B cell (primary cell): ENCODE measurements around the gene SLC25A25. TPM values are rescaled to one million over a fixed set of nuclear protein-coding genes. Genes with fewer than 3 reads are reported as not detected.

ENCODE experiments used
- ATAC-seq: fragments of 200-7000 bp; cut with Tn5 transposase; one replicate; pipeline ENCODE4 v1.10.0; 2021; ENCODE audit warnings: low read depth, mild to moderate bottlenecking, moderate number of reproducible peaks, moderate library complexity
- CTCF ChIA-PET: fragments of 350-600 bp; sonication (Branson Sonifier 250); formaldehyde crosslinking; loops from one replicate; lab custom pipeline; 2021; ENCODE audit warnings: antibody characterized with exemption, inconsistent platforms; lab: Charles Lee
- POLR2A ChIA-PET: fragments of 350-600 bp; sonication (Branson Sonifier 250); formaldehyde crosslinking; loops from one replicate; lab custom pipeline; 2021; ENCODE audit warnings: antibody characterized with exemption; lab: Charles Lee
- DNase-seq: peaks from one replicate; pipeline ENCODE4 v3.0.0; 2013
- H2AFZ ChIP-seq: 2 replicates; pipeline ENCODE4 v1.6.1; 2012; ENCODE audit warnings: mild to moderate bottlenecking, low read depth, low read length; ENCODE audit not compliant: insufficient read depth, poor library complexity, severe bottlenecking
- H3K27ac ChIP-seq, 2 donors: 1 replicate in 1 of 2; 2 replicates in 1 of 2; pipeline ENCODE4 v1.5.1; 2012 to 2013; ENCODE audit warnings: low read length in 2 of 2, mild to moderate bottlenecking in 2 of 2, moderate library complexity in 1 of 2
- H3K27me3 ChIP-seq, 4 experiments: fragments of 200-600 bp in 1 of 4; sonication (generic) in 1 of 4; replicated peaks in 1 of 4; 1 replicate in 2 of 4; 2 replicates in 2 of 4; pipeline versions ENCODE4 v1.6.1 to v1.7.0; 2013 to 2016; ENCODE audit warnings: low read length in 3 of 4, mild to moderate bottlenecking in 2 of 4, mixed read lengths in 1 of 4, moderate library complexity in 1 of 4; ENCODE audit not compliant: insufficient read depth in 4 of 4, control insufficient read depth in 3 of 4; ENCODE audit errors: control extremely low read depth in 1 of 4
- H3K36me3 ChIP-seq, 2 experiments: replicated peaks in 1 of 2; 1 replicate in 1 of 2; 2 replicates in 1 of 2; pipeline versions ENCODE4 v1.6.1 to v1.7.1; 2013; ENCODE audit warnings: low read length in 1 of 2; ENCODE audit not compliant: insufficient read depth in 2 of 2, control insufficient read depth in 1 of 2; ENCODE audit errors: control extremely low read depth in 1 of 2, extremely low read depth in 1 of 2
- H3K4me1 ChIP-seq, 2 donors: fragments of 200-600 bp in 1 of 2; sonication (generic) in 1 of 2; 1 replicate in 1 of 2; 2 replicates in 1 of 2; pipeline versions ENCODE4 v1.5.1 to v1.6.1; 2013 to 2017; ENCODE audit warnings: low read length in 2 of 2; ENCODE audit not compliant: control insufficient read depth in 2 of 2, insufficient read depth in 2 of 2
- H3K4me2 ChIP-seq: replicated peaks from 2 replicates; pipeline ENCODE3; 2012; ENCODE audit warnings: mild to moderate bottlenecking, low read depth, low read length; ENCODE audit not compliant: poor library complexity, severe bottlenecking
- H3K4me3 ChIP-seq, 5 experiments: fragments of 200-600 bp in 1 of 5; sonication (generic) in 1 of 5; 1 replicate in 3 of 5; 2 replicates in 2 of 5; pipeline versions ENCODE4 v1.5.1 to v1.7.0; 2011 to 2016; ENCODE audit warnings: low read length in 4 of 5, mild to moderate bottlenecking in 4 of 5, low read depth in 2 of 5, control low read depth in 1 of 5, moderate library complexity in 1 of 5; ENCODE audit not compliant: insufficient read depth in 1 of 5; ENCODE audit errors: control extremely low read depth in 1 of 5, extremely low read depth in 1 of 5
- H3K79me2 ChIP-seq: fragments of 200-600 bp; sonication (generic); one replicate; pipeline ENCODE4 v1.6.0; 2016; ENCODE audit warnings: low read length; ENCODE audit not compliant: control insufficient read depth, insufficient read depth
- H3K9ac ChIP-seq: fragments of 200-600 bp; sonication (generic); 2 replicates; pipeline ENCODE4 v1.6.1; 2017; ENCODE audit warnings: mild to moderate bottlenecking, low read length, moderate library complexity
- H3K9me3 ChIP-seq, 3 donors: one replicate each; pipeline versions ENCODE4 v1.6.1 to v1.7.1; 2013; ENCODE audit warnings: low read length in 2 of 3; ENCODE audit not compliant: control insufficient read depth in 2 of 3, insufficient read depth in 1 of 3; ENCODE audit errors: control extremely low read depth in 1 of 3
- H4K20me1 ChIP-seq: 2 replicates; pipeline ENCODE4 v1.6.0; 2012; ENCODE audit warnings: mild to moderate bottlenecking, low read length; ENCODE audit not compliant: insufficient read depth, control insufficient read depth, poor library complexity, severe bottlenecking
- H3K27ac Mint-ChIP-seq: one replicate; pipeline ENCODE4 v1.8.0; 2021; ENCODE audit warnings: mixed read lengths
- H3K27me3 Mint-ChIP-seq: one replicate; pipeline ENCODE4 v1.8.0; 2021; ENCODE audit warnings: mixed read lengths
- H3K4me1 Mint-ChIP-seq: one replicate; pipeline ENCODE4 v1.8.0; 2021; ENCODE audit warnings: mixed read lengths
- H3K4me3 Mint-ChIP-seq: one replicate; pipeline ENCODE4 v1.8.0; 2021; ENCODE audit warnings: mixed read lengths
- H3K9me3 Mint-ChIP-seq: one replicate; pipeline ENCODE4 v1.8.0; 2022; ENCODE audit warnings: mixed read lengths; ENCODE audit not compliant: insufficient read depth
- EZH2 ChIP-seq: IDR thresholded peaks from 2 replicates; pipeline ENCODE4 v1.6.1; 2012; ENCODE audit warnings: borderline replicate concordance, low read depth, mild to moderate bottlenecking, moderate library complexity, low read length; ENCODE audit not compliant: insufficient read depth, poor library complexity, severe bottlenecking
- WGBS: methylation state at CpG from one replicate; pipeline ENCODE4 v1.1.5; 2013; ENCODE audit warnings: missing lambda C conversion rate; ENCODE audit not compliant: insufficient coverage; 5-methylcytosine and 5-hydroxymethylcytosine counted together
- intact Hi-C: fragments of 100-400 bp; cut with micrococcal nuclease; formaldehyde crosslinking; loops from one replicate; pipeline ENCODE4 v1.10.0; 2022
- polyA plus RNA-seq: library from polyadenylated mRNA; depleted of rRNA; stranded (reverse); fragments of >200 nt; gene quantifications from 2 replicates; pipeline ENCODE4 v1.2.3, GENCODE V29; 2012
- total RNA-seq, 2 donors: library from RNA; stranded (reverse); fragments of 120-200 nt in 1 of 2; gene quantifications; 1 replicate in 1 of 2; 2 replicates in 1 of 2; pipeline versions ENCODE4 v1.2.3 to v1.2.4, GENCODE V29; 2013 to 2022
- TF ChIP-seq, protein P1 (sequence below): fragments of 200-600 bp; IDR thresholded peaks from one replicate; pipeline ENCODE4 v1.8.0; 2022; ENCODE audit warnings: antibody characterized with exemption, mild to moderate bottlenecking

The SLC25A25 gene
- total and polyA plus RNA-seq, 2 donors (not counting 1 experiment from before 2014, with no cell fraction given) = 12.1 to 18.6 TPM

DNA sequence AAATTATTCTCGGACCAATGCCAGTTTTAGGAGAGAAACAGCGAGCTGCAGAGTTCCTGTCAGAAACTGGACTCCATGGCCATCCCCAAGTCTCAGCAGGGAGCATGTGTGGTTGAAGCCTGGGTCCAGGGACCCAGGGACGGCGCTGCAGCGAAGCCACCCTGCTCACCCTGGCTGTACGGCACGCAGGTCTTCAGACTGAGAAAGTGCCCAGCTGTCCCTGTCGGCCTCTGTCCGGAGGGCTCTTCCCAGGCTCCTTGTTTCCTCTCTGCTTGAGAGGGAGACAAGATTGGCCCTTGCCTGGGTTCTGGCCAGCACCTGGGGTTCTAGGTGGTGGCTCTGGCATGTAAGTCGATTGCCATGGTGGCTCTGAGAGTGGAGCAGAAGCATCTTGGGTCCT lies 32.5 kb downstream of the SLC25A25 start:
- no peak for ATAC-seq
- ChIA-PET POLR2A (interaction anchor here (0.6 to 0.7 kb wide), 2 partner anchors 18 to 22 kb away, joined by 3 to 5 read pairs; no protein-coding TSS in a partner anchor), CTCF (no interaction called here)
- H3K27me3 ChIP-seq = no peaks in the 10 kb centered on the region
- TF ChIP-seq, protein P1, sequence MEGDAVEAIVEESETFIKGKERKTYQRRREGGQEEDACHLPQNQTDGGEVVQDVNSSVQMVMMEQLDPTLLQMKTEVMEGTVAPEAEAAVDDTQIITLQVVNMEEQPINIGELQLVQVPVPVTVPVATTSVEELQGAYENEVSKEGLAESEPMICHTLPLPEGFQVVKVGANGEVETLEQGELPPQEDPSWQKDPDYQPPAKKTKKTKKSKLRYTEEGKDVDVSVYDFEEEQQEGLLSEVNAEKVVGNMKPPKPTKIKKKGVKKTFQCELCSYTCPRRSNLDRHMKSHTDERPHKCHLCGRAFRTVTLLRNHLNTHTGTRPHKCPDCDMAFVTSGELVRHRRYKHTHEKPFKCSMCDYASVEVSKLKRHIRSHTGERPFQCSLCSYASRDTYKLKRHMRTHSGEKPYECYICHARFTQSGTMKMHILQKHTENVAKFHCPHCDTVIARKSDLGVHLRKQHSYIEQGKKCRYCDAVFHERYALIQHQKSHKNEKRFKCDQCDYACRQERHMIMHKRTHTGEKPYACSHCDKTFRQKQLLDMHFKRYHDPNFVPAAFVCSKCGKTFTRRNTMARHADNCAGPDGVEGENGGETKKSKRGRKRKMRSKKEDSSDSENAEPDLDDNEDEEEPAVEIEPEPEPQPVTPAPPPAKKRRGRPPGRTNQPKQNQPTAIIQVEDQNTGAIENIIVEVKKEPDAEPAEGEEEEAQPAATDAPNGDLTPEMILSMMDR = no peak
- TF ChIP-seq EZH2 = no peak
- no peak overlapping the region for H3K4me3 ChIP-seq
- Mint-ChIP-seq H3K27me3 (no peaks in the 10 kb centered on the region), H3K4me1 (peaks cover 13% of the 10 kb centered on the region), H3K4me3 (no peak overlapping the region), H3K27ac (no peak overlapping the region), H3K9me3 (no peaks in the 10 kb centered on the region)
- peaks cover 52% of the 10 kb centered on the region for H4K20me1 ChIP-seq
- H2AFZ ChIP-seq = no peak overlapping the region
- H3K27ac ChIP-seq = no peak overlapping the region
- peaks cover 0 to 36% of the 10 kb centered on the region in 2 experiments for H3K36me3 ChIP-seq
- no peak overlapping the region for H3K4me2 ChIP-seq
- H3K9ac ChIP-seq = no peak overlapping the region
- intact Hi-C loops = no loop called here
- H3K79me2 ChIP-seq = peaks cover 65% of the 10 kb centered on the region
- H3K4me1 ChIP-seq = peaks cover under 1 to 10% of the 10 kb centered on the region in 2 donors
- 97% methylated on average over 10 of the region's 10 CpGs for WGBS
- no peaks in the 10 kb centered on the region for H3K9me3 ChIP-seq
- DNase-seq = no peak

DNA sequence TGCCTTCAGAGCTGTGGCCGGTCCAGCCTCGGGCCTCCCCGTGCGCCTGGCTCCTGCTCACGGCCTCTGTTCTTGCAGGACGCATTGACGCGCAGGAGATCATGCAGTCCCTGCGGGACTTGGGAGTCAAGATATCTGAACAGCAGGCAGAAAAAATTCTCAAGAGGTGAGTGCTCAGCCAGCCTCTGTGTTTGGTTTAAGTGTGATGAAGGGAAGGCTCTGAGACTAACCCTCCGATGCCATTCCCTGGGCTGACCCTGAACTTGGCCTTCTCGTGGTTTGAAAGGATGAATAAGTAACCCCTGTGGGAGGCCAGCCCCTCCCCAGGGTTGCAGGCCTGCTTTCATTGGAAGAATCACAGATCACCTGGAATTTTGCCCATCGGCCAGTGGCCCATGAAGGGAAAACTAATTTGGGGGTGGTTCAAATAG lies 33.2 kb downstream of the SLC25A25 start:
- no peak overlapping the region for H2AFZ ChIP-seq
- TF ChIP-seq EZH2 = no peak
- TF ChIP-seq, protein P1 = no peak
- no peak overlapping the region for H3K4me3 ChIP-seq
- H3K79me2 ChIP-seq = peaks cover 64% of the 10 kb centered on the region
- Mint-ChIP-seq H3K4me1 (peaks cover 12% of the 10 kb centered on the region), H3K9me3 (no peaks in the 10 kb centered on the region), H3K27me3 (no peaks in the 10 kb centered on the region), H3K27ac (no peak overlapping the region), H3K4me3 (no peak overlapping the region)
- H4K20me1 ChIP-seq = peaks cover 59% of the 10 kb centered on the region
- ATAC-seq (no peak), DNase-seq (no peak)
- H3K9me3 ChIP-seq = no peaks in the 10 kb centered on the region
- no peak overlapping the region for H3K4me2 ChIP-seq
- no peaks in the 10 kb centered on the region for H3K27me3 ChIP-seq
- no peak overlapping the region for H3K27ac ChIP-seq
- ChIA-PET CTCF (interaction anchor here (0.7 kb wide), 1 partner anchor 17 kb away, joined by 3 read pairs; no protein-coding TSS in a partner anchor), POLR2A (interaction anchor here (0.7 kb wide), 1 partner anchor 23 kb away, joined by 3 read pairs; no protein-coding TSS in a partner anchor)
- peaks cover 0 to 43% of the 10 kb centered on the region in 2 experiments for H3K36me3 ChIP-seq
- peaks cover 0 to 10% of the 10 kb centered on the region in 2 donors for H3K4me1 ChIP-seq
- intact Hi-C loops = no loop called here
- 95% methylated on average over 12 of the region's 12 CpGs for WGBS
- H3K9ac ChIP-seq = no peak overlapping the region
